H1 (cell line): ENCODE data around the gene HENMT1. TPM values are rescaled to one million over a fixed set of nuclear protein-coding genes. Genes with fewer than 3 reads are reported as not detected.

Source experiments
- CTCF ChIA-PET: fragments of 300-600 bp; sonication (Branson Sonifier 250); formaldehyde crosslinking; loops from one replicate; lab custom pipeline; 2021; ENCODE audit not compliant: partially characterized antibody; lab: Charles Lee
- POLR2A ChIA-PET: fragments of 300-600 bp; sonication (Branson Sonifier 250); formaldehyde crosslinking; loops from one replicate; lab custom pipeline; 2021; ENCODE audit warnings: inconsistent platforms; ENCODE audit not compliant: partially characterized antibody; lab: Charles Lee
- DNase-seq, 2 experiments: peaks; one replicate each; pipeline versions ENCODE4 v3.0.0 to v3.0.0-alpha.2; 2010 to 2022; ENCODE audit warnings: low spot score in 2 of 2, low read depth in 1 of 2, mixed read lengths in 1 of 2
- FAIRE-seq: peaks from 2 replicates; lab custom pipeline; 2011; peaks lifted over from hg19 to GRCh38; lab: Jason Lieb, UNC
- H2AFZ ChIP-seq: 2 replicates; pipeline ENCODE4 v1.8.1; 2012; ENCODE audit warnings: low read length, inconsistent platforms
- H2AK5ac ChIP-seq: 2 replicates; pipeline ENCODE4 v1.6.1; 2013; ENCODE audit warnings: low read depth, low read length
- H2BK120ac ChIP-seq: replicated peaks from 2 replicates; pipeline ENCODE3; 2013; ENCODE audit warnings: low read depth, low read length, inconsistent platforms
- H2BK12ac ChIP-seq: 2 replicates; pipeline ENCODE4 v1.6.1; 2013; ENCODE audit warnings: low read depth, low read length
- H2BK15ac ChIP-seq: 2 replicates; pipeline ENCODE4 v1.6.1; 2013; ENCODE audit warnings: low read length
- H2BK20ac ChIP-seq: 2 replicates; pipeline ENCODE4 v1.6.1; 2013; ENCODE audit warnings: low read length
- H2BK5ac ChIP-seq: 2 replicates; pipeline ENCODE4 v1.6.1; 2013; ENCODE audit warnings: low read depth, low read length
- H3K14ac ChIP-seq: 2 replicates; pipeline ENCODE4 v1.6.1; 2013; ENCODE audit warnings: inconsistent platforms; ENCODE audit not compliant: insufficient read length
- H3K18ac ChIP-seq: 2 replicates; pipeline ENCODE4 v1.6.1; 2013; ENCODE audit warnings: low read length; ENCODE audit errors: extremely low read depth
- H3K23ac ChIP-seq: 2 replicates; pipeline ENCODE4 v1.6.1; 2013; ENCODE audit warnings: inconsistent platforms; ENCODE audit not compliant: insufficient read length
- H3K23me2 ChIP-seq: 2 replicates; pipeline ENCODE4 v1.6.1; 2013; ENCODE audit warnings: low read depth, low read length
- H3K27ac ChIP-seq: 2 replicates; pipeline ENCODE4 v1.6.1; 2011; ENCODE audit warnings: low read depth, low read length, inconsistent platforms
- H3K27me3 ChIP-seq, 4 experiments: replicated peaks in 1 of 4; 1 replicate in 1 of 4; 2 replicates in 3 of 4; pipeline versions ENCODE4 v1.6.1 to v1.8.1; 2011 to 2013; ENCODE audit warnings: low read length in 3 of 4, mild to moderate bottlenecking in 3 of 4, inconsistent platforms in 2 of 4, mixed read lengths in 2 of 4, moderate library complexity in 1 of 4; ENCODE audit not compliant: control insufficient read depth in 3 of 4, insufficient read depth in 3 of 4; ENCODE audit errors: extremely low read depth in 1 of 4
- H3K36me3 ChIP-seq, 4 experiments: 2 replicates each; pipeline versions ENCODE4 v1.6.1 to v1.8.1; 2011 to 2013; ENCODE audit warnings: mild to moderate bottlenecking in 4 of 4, low read length in 3 of 4, moderate library complexity in 2 of 4, control low read depth in 1 of 4, inconsistent platforms in 1 of 4; ENCODE audit not compliant: insufficient read depth in 4 of 4, control insufficient read depth in 2 of 4
- H3K4ac ChIP-seq: replicated peaks from 2 replicates; pipeline ENCODE3; 2013; ENCODE audit warnings: low read length, low read depth, mixed read lengths, inconsistent platforms; ENCODE audit not compliant: insufficient read length
- H3K4me1 ChIP-seq, 4 experiments: replicated peaks in 1 of 4; 1 replicate in 1 of 4; 2 replicates in 3 of 4; pipeline versions ENCODE4 v1.6.1 to v1.8.1; 2011 to 2013; ENCODE audit warnings: low read length in 3 of 4, inconsistent platforms in 2 of 4, mixed read lengths in 1 of 4; ENCODE audit not compliant: insufficient read depth in 4 of 4, control insufficient read depth in 3 of 4
- H3K4me2 ChIP-seq, 2 experiments: 2 replicates each; pipeline versions ENCODE4 v1.6.1 to v1.8.1; 2011 to 2013; ENCODE audit warnings: low read depth in 2 of 2, low read length in 2 of 2, control low read depth in 1 of 2, inconsistent platforms in 1 of 2, mild to moderate bottlenecking in 1 of 2; ENCODE audit not compliant: insufficient read depth in 1 of 2
- H3K4me3 ChIP-seq, 4 experiments: fragments of 200-600, 300-600 bp in 1 of 4; sonication (generic), shearing (Covaris generic), sonication (Bioruptor Twin) in 1 of 4; 2 replicates each; pipeline versions ENCODE4 v1.5.1 to v1.8.1; 2011 to 2016; ENCODE audit warnings: low read length in 4 of 4, low read depth in 3 of 4, control low read depth in 2 of 4, inconsistent platforms in 2 of 4, mild to moderate bottlenecking in 2 of 4, mixed read lengths in 1 of 4, moderate library complexity in 1 of 4; ENCODE audit not compliant: insufficient read depth in 2 of 4; ENCODE audit errors: extremely low read depth in 1 of 4
- H3K56ac ChIP-seq: replicated peaks from 2 replicates; pipeline ENCODE3; 2013; ENCODE audit warnings: low read depth, mild to moderate bottlenecking, mixed read lengths, low read length, inconsistent platforms; ENCODE audit not compliant: insufficient read length
- H3K79me1 ChIP-seq: 2 replicates; pipeline ENCODE4 v1.6.1; 2013; ENCODE audit warnings: low read depth, low read length, control low read depth
- H3K79me2 ChIP-seq, 2 experiments: 2 replicates each; pipeline versions ENCODE4 v1.6.1 to v1.8.1; 2012 to 2013; ENCODE audit warnings: low read length in 2 of 2, mild to moderate bottlenecking in 2 of 2, inconsistent platforms in 1 of 2; ENCODE audit not compliant: insufficient read depth in 2 of 2, control insufficient read depth in 1 of 2
- H3K9ac ChIP-seq, 4 experiments: replicated peaks in 1 of 4; 1 replicate in 1 of 4; 2 replicates in 3 of 4; pipeline versions ENCODE4 v1.6.1 to v1.8.1; 2011 to 2013; ENCODE audit warnings: low read depth in 3 of 4, low read length in 3 of 4, control low read depth in 2 of 4, mild to moderate bottlenecking in 2 of 4, moderate library complexity in 2 of 4, inconsistent platforms in 1 of 4; ENCODE audit errors: extremely low read depth in 1 of 4
- H3K9me3 ChIP-seq, 2 experiments: 2 replicates each; pipeline versions ENCODE4 v1.6.1 to v1.8.1; 2012 to 2013; ENCODE audit warnings: mild to moderate bottlenecking in 2 of 2, moderate library complexity in 2 of 2, control low read depth in 1 of 2, inconsistent platforms in 1 of 2, low read depth in 1 of 2, low read length in 1 of 2, mixed read lengths in 1 of 2; ENCODE audit not compliant: insufficient read depth in 2 of 2
- H4K20me1 ChIP-seq, 2 experiments: replicated peaks in 1 of 2; 2 replicates each; pipeline versions ENCODE3 to v1.8.1; 2011 to 2013; ENCODE audit warnings: inconsistent platforms in 2 of 2, low read length in 2 of 2, mild to moderate bottlenecking in 1 of 2; ENCODE audit not compliant: insufficient read depth in 2 of 2, control insufficient read depth in 1 of 2
- H4K5ac ChIP-seq: 2 replicates; pipeline ENCODE4 v1.6.1; 2013; ENCODE audit warnings: low read length, low read depth, mixed read lengths, inconsistent platforms; ENCODE audit not compliant: insufficient read length
- H4K8ac ChIP-seq: 2 replicates; pipeline ENCODE4 v1.8.0; 2013; ENCODE audit warnings: mild to moderate bottlenecking, moderate library complexity, low read length, inconsistent platforms; ENCODE audit not compliant: insufficient read depth; ENCODE audit errors: extremely low read depth
- H4K91ac ChIP-seq: replicated peaks from 2 replicates; pipeline ENCODE3; 2013; ENCODE audit warnings: low read length, mixed read lengths, inconsistent platforms; ENCODE audit not compliant: insufficient read length
- NANOG ChIP-seq: IDR thresholded peaks from 2 replicates; pipeline ENCODE4 v1.6.1; 2011; ENCODE audit warnings: low read length, low read depth, mild to moderate bottlenecking, inconsistent platforms; ENCODE audit not compliant: insufficient read depth, poor library complexity, severe bottlenecking
- WGBS, 2 experiments: shearing (Covaris generic) in 1 of 2; methylation state at CpG; one replicate each; pipeline versions ENCODE4 v1.1.6 to v1.1.7; 2013 to 2015; ENCODE audit warnings: low lambda C conversion rate in 2 of 2, mixed read lengths in 2 of 2, inconsistent platforms in 1 of 2, low coverage in 1 of 2, missing lambda C conversion rate in 1 of 2; ENCODE audit not compliant: insufficient replicate concordance in 2 of 2, insufficient coverage in 1 of 2, insufficient read length in 1 of 2; ENCODE audit errors: extremely low coverage in 1 of 2, missing lambda C conversion rate in 1 of 2; 5-methylcytosine and 5-hydroxymethylcytosine counted together
- polyA plus RNA-seq, 7 experiments: library from polyadenylated mRNA; depleted of rRNA in 3 of 7; stranded (reverse) in 5 of 7; unstranded in 2 of 7; fragments of >200 nt in 5 of 7; fragments of 200-250 nt in 2 of 7; gene quantifications; 1 replicate in 5 of 7; 2 replicates in 1 of 7; 4 replicates in 1 of 7; pipeline versions ENCODE4 v1.2.1 to v1.2.3, GENCODE V29; 2011 to 2013; ENCODE audit warnings: missing spikeins in 2 of 7, mixed read lengths in 2 of 7
- total RNA-seq: library from RNA; stranded (reverse); fragmentation: NEBNext Ultra II Directional; extraction: Animal tissue kit (Norgen Biotek cat#: 25700); gene quantifications from 2 replicates; pipeline ENCODE4 v1.2.1, GENCODE V29; 2021

The HENMT1 gene
- total and polyA plus RNA-seq, 2 of the 8 experiments (the other 6 are each of a cell fraction or from before 2014, with no cell fraction given): 2.9 to 5.6 TPM

GRCh38 chr1:108701176-108701849, 40.4 kb upstream of the HENMT1 start:
- no peaks in the 10 kb centered on the region; the same call in 1 of the 2 replicates for H3K79me1 ChIP-seq
- no peaks in the 10 kb centered on the region for H3K9me3 ChIP-seq
- no peak overlapping the region for H2BK120ac ChIP-seq
- peaks cover 2 to 4% of the 10 kb centered on the region in 2 experiments for H4K20me1 ChIP-seq
- no peak overlapping the region for H2BK12ac ChIP-seq
- H3K4me1 ChIP-seq: no peaks in the 10 kb centered on the region
- no peak overlapping the region for H3K4me3 ChIP-seq
- no peak for DNase-seq
- H3K27me3 ChIP-seq: no peaks in the 10 kb centered on the region
- H3K56ac ChIP-seq: no peak overlapping the region
- no peak overlapping the region for H2BK5ac ChIP-seq
- no peak overlapping the region for H2BK20ac ChIP-seq
- H2AFZ ChIP-seq: no peak overlapping the region
- H3K36me3 ChIP-seq: peaks cover 15 to 56% (median 43%) of the 10 kb centered on the region in 4 experiments
- 91% methylated on average over 5 of the region's 5 CpGs; no CpG with 5 or more reads in 1 of the 2 experiments for WGBS, 2 experiments
- peaks cover 0 to 15% of the 10 kb centered on the region in 2 experiments; a peak in 2 of 4 replicates for H3K79me2 ChIP-seq
- H3K9ac ChIP-seq: no peak overlapping the region
- H2BK15ac ChIP-seq: no peak overlapping the region
- no peak overlapping the region for H3K18ac ChIP-seq
- ChIA-PET POLR2A (interaction anchor here (1.0 to 5.4 kb wide), 5 partner anchors 8 to 20 kb away, joined by 4 to 79 read pairs (median 4); partner anchors contain the start of gene PRPF38B), CTCF (no interaction called here)
- no peaks in the 10 kb centered on the region for H3K23me2 ChIP-seq
- no peak overlapping the region for H4K8ac ChIP-seq
- H3K23ac ChIP-seq: no peak overlapping the region
- no peak overlapping the region for H2AK5ac ChIP-seq
- H3K4ac ChIP-seq: no peak overlapping the region
- no peak overlapping the region for H4K5ac ChIP-seq
- no peak overlapping the region for H3K14ac ChIP-seq
- no peak overlapping the region for H4K91ac ChIP-seq
- no peak overlapping the region for H3K27ac ChIP-seq
- H3K4me2 ChIP-seq: no peak overlapping the region
- FAIRE-seq: no peak
- no peak for TF ChIP-seq NANOG
